Measurements from ENCODE around the gene ZNF438.

GRCh38 chr10:30803058-30803457 is 228.6 kb downstream of the ZNF438 start:
- TF ChIP-seq EP300 (IDR thresholded peaks at IDR 0.05) (no peak), POLR2A (IDR thresholded peaks at IDR 0.05) (no peak), POLR2AphosphoS5 (IDR thresholded peaks at IDR 0.05) (no peak)
- TF ChIP-seq, protein P1, sequence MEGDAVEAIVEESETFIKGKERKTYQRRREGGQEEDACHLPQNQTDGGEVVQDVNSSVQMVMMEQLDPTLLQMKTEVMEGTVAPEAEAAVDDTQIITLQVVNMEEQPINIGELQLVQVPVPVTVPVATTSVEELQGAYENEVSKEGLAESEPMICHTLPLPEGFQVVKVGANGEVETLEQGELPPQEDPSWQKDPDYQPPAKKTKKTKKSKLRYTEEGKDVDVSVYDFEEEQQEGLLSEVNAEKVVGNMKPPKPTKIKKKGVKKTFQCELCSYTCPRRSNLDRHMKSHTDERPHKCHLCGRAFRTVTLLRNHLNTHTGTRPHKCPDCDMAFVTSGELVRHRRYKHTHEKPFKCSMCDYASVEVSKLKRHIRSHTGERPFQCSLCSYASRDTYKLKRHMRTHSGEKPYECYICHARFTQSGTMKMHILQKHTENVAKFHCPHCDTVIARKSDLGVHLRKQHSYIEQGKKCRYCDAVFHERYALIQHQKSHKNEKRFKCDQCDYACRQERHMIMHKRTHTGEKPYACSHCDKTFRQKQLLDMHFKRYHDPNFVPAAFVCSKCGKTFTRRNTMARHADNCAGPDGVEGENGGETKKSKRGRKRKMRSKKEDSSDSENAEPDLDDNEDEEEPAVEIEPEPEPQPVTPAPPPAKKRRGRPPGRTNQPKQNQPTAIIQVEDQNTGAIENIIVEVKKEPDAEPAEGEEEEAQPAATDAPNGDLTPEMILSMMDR (IDR thresholded peaks at IDR 0.05): no peak
